Esophagus squamous epithelium (tissue), 4 donors: Measurements from ENCODE around the gene GLB1L.

Source experiments
- CTCF ChIP-seq, 6 experiments: fragments of 450-650 bp in 4 of 6; fragments of 200-600 bp in 2 of 6; sonication (generic) in 2 of 6; IDR thresholded peaks; one replicate each; pipeline ENCODE4 v1.5.1; 2016 to 2019; ENCODE audit warnings: antibody characterized with exemption in 6 of 6, mild to moderate bottlenecking in 4 of 6, moderate library complexity in 4 of 6
- POLR2A ChIP-seq, 4 donors: fragments of 450-650 bp; IDR thresholded peaks; one replicate each; pipeline ENCODE4 v1.6.1; 2017; ENCODE audit warnings: antibody characterized with exemption in 4 of 4, mild to moderate bottlenecking in 4 of 4, moderate library complexity in 3 of 4

DNA sequence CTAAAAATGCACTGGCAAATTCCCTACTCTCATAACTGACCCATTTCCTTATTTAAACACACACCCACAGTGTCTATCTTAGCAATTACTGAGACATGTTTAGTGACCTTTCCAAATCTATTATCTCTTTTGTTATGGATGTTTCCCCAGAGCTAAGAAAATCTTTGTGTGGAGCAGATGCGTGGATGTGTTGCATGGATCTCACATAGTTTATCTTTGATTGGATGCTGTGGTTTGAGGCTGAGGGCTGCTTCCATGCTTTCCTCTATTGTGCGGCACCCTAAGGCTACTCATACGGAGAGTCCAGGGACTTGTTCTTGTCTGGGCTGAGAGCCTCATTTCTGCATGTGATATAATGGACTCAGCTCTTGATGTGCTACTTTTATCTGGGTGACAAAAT is 10.9 kb downstream of the GLB1L start:
- no peak for TF ChIP-seq CTCF (IDR thresholded peaks at IDR 0.05)
- no peak for TF ChIP-seq POLR2A (IDR thresholded peaks at IDR 0.05)
